ENCODE results near the gene SEMA3E.
A peak's percentile ranks its signal among the peaks of the same experiment; 100 is the strongest.
"Not testable (repeated sequence)": the region's sequence is repeated elsewhere in the genome, so short reads cannot be mapped to it uniquely, and the experiment has no call there.

SEMA3E gene

GRCh38 chr7:83486957-83487356, 162.0 kb downstream of the SEMA3E start:
- no peak for DNase-seq (ENCODE audit: low read depth, low spot score)

GRCh38 chr7:83486536-83486935, 162.4 kb downstream of the SEMA3E start:
- no peak for DNase-seq (ENCODE audit: low read depth, low spot score)

GRCh38 chr7:83484826-83485225, 164.1 kb downstream of the SEMA3E start:
- DNase-seq (ENCODE audit: low read depth, low spot score) = no peak

- no peak for DNase-seq (ENCODE audit: low read depth, low spot score)
Observed at GRCh38 chr7:83484266-83484665, 164.7 kb downstream of the SEMA3E start.

- DNase-seq (ENCODE audit: low read depth, low spot score) = no peak
Observed at GRCh38 chr7:83478616-83479015, 170.3 kb downstream of the SEMA3E start.

- no peak for DNase-seq (ENCODE audit: low read depth, low spot score)
Observed at GRCh38 chr7:83476511-83477050, 172.4 kb downstream of the SEMA3E start.

- DNase-seq (ENCODE audit: low read depth, low spot score) = no peak
Observed at GRCh38 chr7:83475420-83475819, 173.5 kb downstream of the SEMA3E start.

- DNase-seq (ENCODE audit: low read depth, low spot score) = no peak
Observed at GRCh38 chr7:83472376-83472775, 176.6 kb downstream of the SEMA3E start.

- DNase-seq (ENCODE audit: low read depth, low spot score) = no peak
Observed at GRCh38 chr7:83469491-83469890, 179.4 kb downstream of the SEMA3E start.

- no peak for DNase-seq (ENCODE audit: low read depth, low spot score)
Observed at GRCh38 chr7:83469076-83469475, 179.9 kb downstream of the SEMA3E start.

GRCh38 chr7:83468251-83468739, 180.6 kb downstream of the SEMA3E start:
- DNase-seq (ENCODE audit: low read depth, low spot score) = peak; percentile 91

- DNase-seq (ENCODE audit: low read depth, low spot score) = no peak
Observed at GRCh38 chr7:83467493-83467892, 181.4 kb downstream of the SEMA3E start.

- no peak for DNase-seq (ENCODE audit: low read depth, low spot score)
Observed at GRCh38 chr7:83466956-83467355, 182.0 kb downstream of the SEMA3E start.

GRCh38 chr7:83466187-83466923, 182.6 kb downstream of the SEMA3E start:
- no peak for DNase-seq (ENCODE audit: low read depth, low spot score)

- no peak for DNase-seq (ENCODE audit: low read depth, low spot score)
Observed at GRCh38 chr7:83465643-83466042, 183.3 kb downstream of the SEMA3E start.

GRCh38 chr7:83461820-83462219, 187.1 kb downstream of the SEMA3E start:
- DNase-seq (ENCODE audit: low read depth, low spot score) = not testable (repeated sequence)

GRCh38 chr7:83459930-83460653, 188.8 kb downstream of the SEMA3E start:
- not testable (repeated sequence) for DNase-seq (ENCODE audit: low read depth, low spot score)

GRCh38 chr7:83459101-83459929, 189.6 kb downstream of the SEMA3E start:
- DNase-seq (ENCODE audit: low read depth, low spot score) = not testable (repeated sequence)

GRCh38 chr7:83457022-83457892, 191.7 kb downstream of the SEMA3E start:
- DNase-seq (ENCODE audit: low read depth, low spot score) = no peak

GRCh38 chr7:83456413-83456812, 192.5 kb downstream of the SEMA3E start:
- DNase-seq (ENCODE audit: low read depth, low spot score) = no peak

- no peak for DNase-seq (ENCODE audit: low read depth, low spot score)
Observed at GRCh38 chr7:83455612-83456011, 193.3 kb downstream of the SEMA3E start.
